DOHH2 (cell line): ENCODE data around the gene TOR2A.

Experiments
- CTCF ChIP-seq: fragments of 200-600 bp; sonication (generic); IDR thresholded peaks from one replicate; pipeline ENCODE4 v1.5.1; 2014; ENCODE audit warnings: antibody characterized with exemption, mild to moderate bottlenecking, low read depth, low read length; ENCODE audit not compliant: poor library complexity, severe bottlenecking
- EZH2phosphoT487 ChIP-seq: fragments of 200-600 bp; sonication (generic); IDR thresholded peaks from 2 replicates; pipeline ENCODE4 v1.6.1; 2017; ENCODE audit warnings: borderline replicate concordance, mild to moderate bottlenecking, antibody characterized with exemption, low read length, moderate library complexity, mixed read lengths

- no peak for TF ChIP-seq CTCF
- TF ChIP-seq EZH2phosphoT487: no peak
Observed at GRCh38 chr9:127714951-127715469, 20.1 kb downstream of the TOR2A start.
